Measurements from ENCODE around the gene ANGPTL7.

ANGPTL7 gene

GRCh38 chr1:11187494-11187893 is 1.7 kb upstream of the ANGPTL7 start:
- no peak overlapping the region for H3K4me3 ChIP-seq (ENCODE audit: control insufficient read depth, low read depth, low read length)
- no peak for DNase-seq (ENCODE audit: low read depth)
- TF ChIP-seq, protein P1, sequence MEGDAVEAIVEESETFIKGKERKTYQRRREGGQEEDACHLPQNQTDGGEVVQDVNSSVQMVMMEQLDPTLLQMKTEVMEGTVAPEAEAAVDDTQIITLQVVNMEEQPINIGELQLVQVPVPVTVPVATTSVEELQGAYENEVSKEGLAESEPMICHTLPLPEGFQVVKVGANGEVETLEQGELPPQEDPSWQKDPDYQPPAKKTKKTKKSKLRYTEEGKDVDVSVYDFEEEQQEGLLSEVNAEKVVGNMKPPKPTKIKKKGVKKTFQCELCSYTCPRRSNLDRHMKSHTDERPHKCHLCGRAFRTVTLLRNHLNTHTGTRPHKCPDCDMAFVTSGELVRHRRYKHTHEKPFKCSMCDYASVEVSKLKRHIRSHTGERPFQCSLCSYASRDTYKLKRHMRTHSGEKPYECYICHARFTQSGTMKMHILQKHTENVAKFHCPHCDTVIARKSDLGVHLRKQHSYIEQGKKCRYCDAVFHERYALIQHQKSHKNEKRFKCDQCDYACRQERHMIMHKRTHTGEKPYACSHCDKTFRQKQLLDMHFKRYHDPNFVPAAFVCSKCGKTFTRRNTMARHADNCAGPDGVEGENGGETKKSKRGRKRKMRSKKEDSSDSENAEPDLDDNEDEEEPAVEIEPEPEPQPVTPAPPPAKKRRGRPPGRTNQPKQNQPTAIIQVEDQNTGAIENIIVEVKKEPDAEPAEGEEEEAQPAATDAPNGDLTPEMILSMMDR (IDR thresholded peaks at IDR 0.05; ENCODE audit: control insufficient read depth, insufficient read depth, low read depth, low read length, missing control alignments), result no peak

DNA sequence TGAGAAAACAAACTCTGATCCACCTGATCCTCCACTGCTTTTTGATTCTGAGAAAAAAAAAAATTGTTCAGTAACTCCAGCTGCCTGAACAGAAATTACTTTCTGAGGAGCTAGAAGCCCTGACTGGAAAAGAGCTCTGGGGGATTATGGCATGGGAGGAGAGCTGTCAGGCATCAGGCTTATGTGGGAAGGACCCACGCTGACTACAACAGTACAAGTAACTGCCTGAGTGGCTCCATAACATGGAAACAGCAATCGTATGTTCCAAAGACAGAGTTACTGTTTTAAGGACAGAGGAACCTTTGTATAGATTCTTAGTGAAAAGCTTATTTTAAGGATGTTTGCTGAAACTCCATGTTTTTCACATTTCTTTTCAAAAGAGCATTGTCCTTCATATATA is 1.2 kb upstream of the ANGPTL7 start:
- no peak for DNase-seq (ENCODE audit: low read depth)
- TF ChIP-seq, protein P1 (IDR thresholded peaks at IDR 0.05; ENCODE audit: control insufficient read depth, insufficient read depth, low read depth, low read length, missing control alignments), result no peak
- no peak overlapping the region for H3K4me3 ChIP-seq (ENCODE audit: control insufficient read depth, low read depth, low read length)

- no peak overlapping the region for H3K4me3 ChIP-seq (ENCODE audit: control insufficient read depth, low read depth, low read length)
- DNase-seq (ENCODE audit: low read depth), result no peak
- TF ChIP-seq, protein P1 (IDR thresholded peaks at IDR 0.05; ENCODE audit: control insufficient read depth, insufficient read depth, low read depth, low read length, missing control alignments), result no peak
Measured at GRCh38 chr1:11188381-11188780, 774 bp upstream of the ANGPTL7 start.

- H3K4me3 ChIP-seq (ENCODE audit: control insufficient read depth, low read depth, low read length), result no peak overlapping the region
- no peak for DNase-seq (ENCODE audit: low read depth)
- TF ChIP-seq, protein P1 (IDR thresholded peaks at IDR 0.05; ENCODE audit: control insufficient read depth, insufficient read depth, low read depth, low read length, missing control alignments), result no peak
Measured at GRCh38 chr1:11193376-11193775, 4.2 kb downstream of the ANGPTL7 start.

GRCh38 chr1:11194407-11195176 is 5.4 kb downstream of the ANGPTL7 start:
- DNase-seq (ENCODE audit: low read depth), result no peak
- TF ChIP-seq, protein P1 (IDR thresholded peaks at IDR 0.05; ENCODE audit: control insufficient read depth, insufficient read depth, low read depth, low read length, missing control alignments), result no peak
- H3K4me3 ChIP-seq (ENCODE audit: control insufficient read depth, low read depth, low read length), result no peak overlapping the region

DNA sequence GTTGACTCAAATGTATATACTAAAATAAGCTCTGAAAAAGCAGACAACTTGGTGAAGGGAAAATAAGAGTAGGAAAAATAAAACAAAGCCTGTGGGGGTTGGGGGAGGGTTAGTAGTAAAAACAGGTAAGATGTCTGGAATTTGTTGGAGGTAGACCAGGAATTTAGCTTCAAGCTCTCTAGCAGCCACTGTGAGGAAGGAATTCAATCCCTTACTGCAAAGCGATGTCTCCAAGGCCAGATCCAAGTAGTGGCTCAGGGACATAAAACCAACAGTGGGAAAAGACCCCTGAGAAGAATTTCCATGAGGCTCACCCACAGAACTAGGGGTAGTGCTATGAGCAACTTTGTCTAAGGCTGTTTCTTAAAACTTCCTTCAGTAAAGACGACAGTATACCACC is 7.8 kb downstream of the ANGPTL7 start:
- no peak overlapping the region for H3K4me3 ChIP-seq (ENCODE audit: control insufficient read depth, low read depth, low read length)
- DNase-seq (ENCODE audit: low read depth), result no peak
- TF ChIP-seq, protein P1 (IDR thresholded peaks at IDR 0.05; ENCODE audit: control insufficient read depth, insufficient read depth, low read depth, low read length, missing control alignments), result no peak
